Brain pericyte (primary cell): Measurements from ENCODE around the gene PTPN12.

Experiments
- DNase-seq: peaks from one replicate; pipeline ENCODE4 v3.0.0-alpha.2; 2012; ENCODE audit warnings: low read depth, low spot score

Gene PTPN12

DNA sequence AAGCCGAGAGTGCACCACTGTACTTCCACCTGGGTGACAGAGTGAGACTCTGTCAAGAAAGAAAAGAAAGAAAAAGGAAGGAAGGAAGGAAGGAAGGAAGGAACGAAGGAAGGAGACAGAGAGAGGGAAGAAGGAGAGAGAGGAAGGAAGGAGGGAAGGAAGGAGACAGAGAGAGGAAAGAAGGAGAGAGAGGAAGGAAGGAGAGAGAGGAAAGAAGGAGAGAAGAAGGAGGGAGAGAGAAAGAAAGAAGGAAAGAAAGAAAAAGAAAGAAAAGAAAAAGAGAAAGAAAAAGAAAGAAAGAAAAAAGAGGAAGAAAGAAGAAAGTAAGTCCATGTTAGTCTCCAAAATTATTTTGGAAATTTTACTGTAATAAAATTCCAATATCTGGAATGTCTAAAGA lies 125.8 kb downstream of the PTPN12 start:
- DNase-seq, result no peak

- no peak for DNase-seq
Measured at GRCh38 chr7:77664715-77665114, 127.6 kb downstream of the PTPN12 start.

- no peak for DNase-seq
Measured at GRCh38 chr7:77665161-77665560, 128.1 kb downstream of the PTPN12 start.

DNA sequence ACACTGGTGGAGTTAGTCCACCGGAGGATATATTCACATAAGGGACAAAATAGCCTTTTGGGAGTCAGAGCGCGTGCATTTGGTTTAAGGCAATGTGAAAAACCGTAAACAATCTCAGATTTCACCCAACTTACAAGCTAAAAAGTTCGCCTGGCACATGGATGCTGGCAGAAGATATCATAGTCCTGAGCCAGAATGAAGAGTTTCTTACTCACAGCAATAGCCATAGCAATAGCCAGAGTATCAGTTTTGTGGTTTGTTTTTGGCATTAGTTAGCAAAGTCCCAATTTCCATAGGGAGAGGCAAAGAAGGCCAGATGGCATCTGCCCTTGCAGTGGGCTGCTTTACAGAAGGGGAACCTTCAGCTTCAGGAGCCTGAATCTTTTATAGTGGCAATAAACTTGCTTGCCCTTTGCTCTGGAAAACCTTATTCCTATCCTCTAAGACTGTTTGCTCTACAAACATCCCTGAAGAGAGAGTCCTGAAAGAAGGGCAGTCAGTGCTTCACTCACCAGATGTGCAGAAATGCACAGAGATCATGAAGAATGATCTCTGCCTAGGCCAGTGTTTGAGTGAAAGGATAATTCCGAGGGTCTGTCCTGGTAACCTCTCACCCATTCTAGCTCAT lies 130.5 kb downstream of the PTPN12 start:
- no peak for DNase-seq

- DNase-seq, result no peak
Measured at GRCh38 chr7:77674878-77675277, 137.8 kb downstream of the PTPN12 start.

- no peak for DNase-seq
Measured at GRCh38 chr7:77679608-77680007, 142.5 kb downstream of the PTPN12 start.

DNA sequence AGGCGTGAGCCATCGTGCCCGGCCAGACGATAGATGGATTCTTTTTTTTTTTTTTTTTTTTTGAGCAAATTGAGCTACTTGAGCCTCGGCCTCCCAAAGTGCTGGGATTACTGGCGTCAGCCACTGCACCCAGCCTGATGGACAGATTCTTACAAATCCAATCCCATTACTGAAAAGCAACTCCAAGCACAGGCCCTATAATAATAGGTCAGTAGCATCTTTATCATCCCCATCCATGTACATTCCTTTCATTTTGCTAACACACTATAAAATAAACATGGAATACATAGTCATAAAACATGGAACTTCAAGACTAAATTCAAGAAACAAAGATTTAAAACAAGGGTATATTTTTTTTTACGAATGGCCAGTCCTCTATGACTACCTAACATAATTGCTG lies 143.2 kb downstream of the PTPN12 start:
- DNase-seq, result no peak

DNA sequence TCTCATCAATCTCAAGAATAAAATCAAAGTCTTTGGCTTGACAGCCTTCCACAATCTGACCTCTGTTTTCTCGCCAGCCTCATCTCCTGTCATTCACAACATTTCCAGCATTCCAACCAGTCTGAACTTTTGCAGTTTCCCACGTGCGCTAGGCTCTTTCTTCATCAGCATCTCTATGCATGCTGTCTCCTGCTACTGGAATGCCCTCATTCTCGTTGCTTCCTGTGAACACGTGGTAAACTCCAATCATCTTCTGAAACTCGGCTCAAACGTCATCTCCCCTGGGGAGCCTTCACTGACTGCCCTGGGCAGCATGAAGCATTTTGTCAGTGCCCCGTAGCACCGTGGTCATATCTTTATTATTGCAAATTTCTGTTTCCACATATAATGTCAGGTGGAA lies 146.9 kb downstream of the PTPN12 start:
- peak; percentile 59 for DNase-seq

DNA sequence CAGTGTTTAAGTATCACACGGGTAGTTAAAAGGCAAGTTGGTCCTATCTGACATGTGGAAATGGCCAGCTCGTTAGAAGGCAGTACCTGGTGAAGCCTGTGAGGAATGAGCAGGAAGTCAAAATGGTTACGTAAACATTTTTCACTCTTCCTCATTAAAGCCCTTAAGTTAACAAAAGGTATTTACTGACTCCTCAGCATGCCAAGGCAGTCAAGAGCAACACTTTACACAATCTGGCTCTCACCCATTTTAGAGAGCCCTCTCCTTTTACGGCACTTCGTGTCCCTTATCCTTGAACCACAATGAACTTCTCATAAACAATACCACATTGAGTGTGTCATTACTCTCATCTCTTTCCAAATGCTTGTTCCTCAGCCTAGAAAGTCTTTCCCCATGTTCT lies 148.1 kb downstream of the PTPN12 start:
- DNase-seq, result no peak

GRCh38 chr7:77687100-77687746 lies 150.1 kb downstream of the PTPN12 start:
- no peak for DNase-seq

GRCh38 chr7:77687747-77688144 lies 150.7 kb downstream of the PTPN12 start:
- no peak for DNase-seq
